ENCODE results near the gene FMNL2. TPM values are rescaled to one million over a fixed set of nuclear protein-coding genes. Genes with fewer than 3 reads are reported as not detected.

Gene FMNL2
- polyA plus RNA-seq, 3 donors: 0.28 to 3.2 (median 0.71) TPM

DNA sequence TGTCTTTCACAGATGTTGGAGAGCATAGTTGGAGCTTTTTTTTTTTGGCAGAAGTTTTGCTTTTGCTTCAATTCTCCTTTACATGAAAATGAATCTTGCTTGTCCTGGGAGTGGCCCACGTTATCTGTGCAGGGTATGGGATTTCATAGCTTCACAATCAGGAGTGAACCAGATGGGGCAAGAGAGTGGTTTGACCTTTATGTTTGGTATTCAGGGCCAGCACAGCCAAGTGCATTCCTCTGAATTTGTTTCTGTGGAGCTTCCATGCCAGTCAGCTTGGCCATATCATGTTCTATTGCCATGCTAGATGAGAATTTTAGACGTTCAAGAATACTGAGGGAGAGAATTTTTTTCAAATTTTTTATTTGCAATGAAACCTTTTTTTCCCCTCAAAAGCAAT, 265.7 kb downstream of the FMNL2 start:
- Mint-ChIP-seq H3K27ac (no peak overlapping the region), H3K27me3 (ENCODE audit: low read depth in 3 of 3) (peaks cover 0 to 2% (median 0%) of the 10 kb centered on the region in 3 donors), H3K4me1 (peaks cover 14% of the 10 kb centered on the region), H3K4me3 (no peak overlapping the region), H3K9me3 (no peaks in the 10 kb centered on the region), H3K36me3 (no peaks in the 10 kb centered on the region)
- H3K9ac ChIP-seq (ENCODE audit: insufficient read depth, low read length, poor library complexity, severe bottlenecking): no peak overlapping the region
- H3K27me3 ChIP-seq (ENCODE audit: control insufficient read depth in 2 of 2, insufficient read depth in 2 of 2, low read length in 2 of 2): no peaks in the 10 kb centered on the region
- no peak overlapping the region for H2AFZ ChIP-seq (ENCODE audit: insufficient read depth, low read depth, low read length, poor library complexity, severe bottlenecking)
- no peaks in the 10 kb centered on the region for H3K9me3 ChIP-seq (replicated peaks in 1 of 2; ENCODE audit: control insufficient read depth in 1 of 2, insufficient read depth in 1 of 2, low read length in 2 of 2)
- no peaks in the 10 kb centered on the region for H3K79me2 ChIP-seq (ENCODE audit: insufficient read depth, low read length)
- H3K27ac ChIP-seq (ENCODE audit: low read depth in 1 of 2, low read length in 2 of 2): no peak overlapping the region
- no peak overlapping the region for H3K4me2 ChIP-seq (replicated peaks; ENCODE audit: extremely low read depth, low read length, poor library complexity, severe bottlenecking)
- intact Hi-C loops (cut with micrococcal nuclease): no loop called here
- H3K4me3 ChIP-seq (replicated peaks in 1 of 3; ENCODE audit: low read depth in 2 of 3, low read length in 3 of 3): no peak overlapping the region
- no CpG with 5 or more reads among the region's 2 CpGs for WGBS (ENCODE audit: insufficient coverage)
- H3K36me3 ChIP-seq (replicated peaks in 1 of 2; ENCODE audit: control insufficient read depth in 1 of 2, insufficient read depth in 2 of 2, low read length in 2 of 2): no peaks in the 10 kb centered on the region
- no peak for DNase-seq
- TF ChIP-seq, protein P1, sequence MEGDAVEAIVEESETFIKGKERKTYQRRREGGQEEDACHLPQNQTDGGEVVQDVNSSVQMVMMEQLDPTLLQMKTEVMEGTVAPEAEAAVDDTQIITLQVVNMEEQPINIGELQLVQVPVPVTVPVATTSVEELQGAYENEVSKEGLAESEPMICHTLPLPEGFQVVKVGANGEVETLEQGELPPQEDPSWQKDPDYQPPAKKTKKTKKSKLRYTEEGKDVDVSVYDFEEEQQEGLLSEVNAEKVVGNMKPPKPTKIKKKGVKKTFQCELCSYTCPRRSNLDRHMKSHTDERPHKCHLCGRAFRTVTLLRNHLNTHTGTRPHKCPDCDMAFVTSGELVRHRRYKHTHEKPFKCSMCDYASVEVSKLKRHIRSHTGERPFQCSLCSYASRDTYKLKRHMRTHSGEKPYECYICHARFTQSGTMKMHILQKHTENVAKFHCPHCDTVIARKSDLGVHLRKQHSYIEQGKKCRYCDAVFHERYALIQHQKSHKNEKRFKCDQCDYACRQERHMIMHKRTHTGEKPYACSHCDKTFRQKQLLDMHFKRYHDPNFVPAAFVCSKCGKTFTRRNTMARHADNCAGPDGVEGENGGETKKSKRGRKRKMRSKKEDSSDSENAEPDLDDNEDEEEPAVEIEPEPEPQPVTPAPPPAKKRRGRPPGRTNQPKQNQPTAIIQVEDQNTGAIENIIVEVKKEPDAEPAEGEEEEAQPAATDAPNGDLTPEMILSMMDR (IDR thresholded peaks at IDR 0.05): no peak
- H3K4me1 ChIP-seq (ENCODE audit: control insufficient read depth in 1 of 2, insufficient read depth in 2 of 2, low read length in 2 of 2): peaks cover 9 to 10% of the 10 kb centered on the region in 2 donors
- H4K20me1 ChIP-seq (ENCODE audit: insufficient read depth, low read length): no peaks in the 10 kb centered on the region

DNA sequence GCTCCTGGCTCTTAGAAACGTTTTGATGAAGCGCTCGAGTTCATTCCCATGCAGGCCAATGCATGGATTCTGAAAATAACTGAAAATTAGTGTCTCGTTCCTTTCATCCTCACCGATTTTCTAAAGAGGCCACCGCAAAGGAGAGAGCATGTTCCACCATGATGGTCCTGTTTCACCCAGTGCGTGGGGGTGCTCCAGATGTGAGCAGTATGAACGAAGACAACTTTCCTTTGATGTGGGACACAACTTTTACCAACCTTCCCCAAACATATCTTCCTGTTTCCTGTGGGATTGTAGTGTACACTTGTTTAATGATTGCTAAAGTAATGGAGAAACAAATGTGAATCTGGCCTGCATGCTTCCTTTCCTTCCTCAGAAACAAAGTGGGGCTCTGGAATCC, 267.8 kb downstream of the FMNL2 start:
- Histone ChIP-seq H3K4me3 (replicated peaks in 1 of 3; ENCODE audit: low read depth in 2 of 3, low read length in 3 of 3) (no peak overlapping the region), H2AFZ (ENCODE audit: insufficient read depth, low read depth, low read length, poor library complexity, severe bottlenecking) (no peak overlapping the region), H3K79me2 (ENCODE audit: insufficient read depth, low read length) (no peaks in the 10 kb centered on the region), H3K9ac (ENCODE audit: insufficient read depth, low read length, poor library complexity, severe bottlenecking) (no peak overlapping the region), H3K9me3 (replicated peaks in 1 of 2; ENCODE audit: control insufficient read depth in 1 of 2, insufficient read depth in 1 of 2, low read length in 2 of 2) (no peaks in the 10 kb centered on the region), H3K4me1 (ENCODE audit: control insufficient read depth in 1 of 2, insufficient read depth in 2 of 2, low read length in 2 of 2) (peaks cover 16 to 26% of the 10 kb centered on the region in 2 donors), H3K27me3 (ENCODE audit: control insufficient read depth in 2 of 2, insufficient read depth in 2 of 2, low read length in 2 of 2) (no peaks in the 10 kb centered on the region), H3K27ac (ENCODE audit: low read depth in 1 of 2, low read length in 2 of 2) (no peak overlapping the region), H3K4me2 (replicated peaks; ENCODE audit: extremely low read depth, low read length, poor library complexity, severe bottlenecking) (no peak overlapping the region), H4K20me1 (ENCODE audit: insufficient read depth, low read length) (no peaks in the 10 kb centered on the region), H3K36me3 (replicated peaks in 1 of 2; ENCODE audit: control insufficient read depth in 1 of 2, insufficient read depth in 2 of 2, low read length in 2 of 2) (no peaks in the 10 kb centered on the region)
- Mint-ChIP-seq H3K4me3 (no peak overlapping the region), H3K36me3 (no peaks in the 10 kb centered on the region), H3K27me3 (ENCODE audit: low read depth in 3 of 3) (peaks cover 0 to 2% (median 0%) of the 10 kb centered on the region in 3 donors), H3K27ac (no peak overlapping the region), H3K9me3 (no peaks in the 10 kb centered on the region), H3K4me1 (peaks cover 22% of the 10 kb centered on the region)
- 99% methylated on average over 7 of the region's 8 CpGs for WGBS (ENCODE audit: insufficient coverage)
- intact Hi-C loops (cut with micrococcal nuclease): no loop called here
- DNase-seq: no peak
- TF ChIP-seq, protein P1 (IDR thresholded peaks at IDR 0.05): no peak
